Neural crest cell (in vitro differentiated cells): ENCODE results near the gene CMTM8. TPM values are rescaled to one million over a fixed set of nuclear protein-coding genes. Genes with fewer than 3 reads are reported as not detected.
A peak's percentile ranks its signal among the peaks of the same experiment; 100 is the strongest.

Experiments used
- DNase-seq: peaks from one replicate; pipeline ENCODE4 v3.0.0; 2021; ENCODE audit warnings: low read depth, mixed read lengths, low spot score
- H3K27ac Mint-ChIP-seq: one replicate; pipeline ENCODE4 v1.8.0; 2021; ENCODE audit warnings: mild to moderate bottlenecking, mixed read lengths; ENCODE audit not compliant: unreplicated experiment
- H3K27me3 Mint-ChIP-seq: 2 replicates; pipeline ENCODE4 v1.8.0; 2021; ENCODE audit warnings: low read depth, mild to moderate bottlenecking, mixed read lengths
- H3K36me3 Mint-ChIP-seq: 2 replicates; pipeline ENCODE4 v1.8.0; 2021; ENCODE audit warnings: low read depth, mild to moderate bottlenecking, mixed read lengths
- H3K4me1 Mint-ChIP-seq: 2 replicates; pipeline ENCODE4 v1.8.0; 2021; ENCODE audit warnings: mixed read lengths
- H3K4me3 Mint-ChIP-seq: one replicate; pipeline ENCODE4 v1.8.0; 2021; ENCODE audit warnings: mild to moderate bottlenecking, mixed read lengths
- H3K9me3 Mint-ChIP-seq: 2 replicates; pipeline ENCODE4 v1.8.0; 2021; ENCODE audit warnings: mixed read lengths
- CTCF ChIP-seq: fragments of 200-600 bp; sonication (generic); conservative IDR thresholded peaks from 2 replicates; pipeline ENCODE4 v1.5.0; 2021; ENCODE audit warnings: antibody characterized with exemption, mild to moderate bottlenecking
- total RNA-seq: library from RNA; stranded (reverse); gene quantifications from 2 replicates; pipeline ENCODE4 v1.2.1, GENCODE V29; 2021

CMTM8 gene
- total RNA-seq, 1 donor from 2014 or later = 4.4 TPM

- Mint-ChIP-seq H3K27ac (no peak overlapping the region), H3K4me1 (peaks cover 43% of the 10 kb centered on the region), H3K9me3 (no peaks in the 10 kb centered on the region), H3K36me3 (no peaks in the 10 kb centered on the region), H3K4me3 (no peak overlapping the region), H3K27me3 (no peaks in the 10 kb centered on the region)
- no peak for TF ChIP-seq CTCF
- no peak for DNase-seq
Observed at GRCh38 chr3:32316976-32317375, 78.5 kb downstream of the CMTM8 start.

GRCh38 chr3:32319607-32320006, 81.1 kb downstream of the CMTM8 start:
- Mint-ChIP-seq H3K36me3 (no peaks in the 10 kb centered on the region), H3K27me3 (no peaks in the 10 kb centered on the region), H3K27ac (no peak overlapping the region), H3K9me3 (no peaks in the 10 kb centered on the region), H3K4me3 (no peak overlapping the region), H3K4me1 (peaks cover 56% of the 10 kb centered on the region)
- no peak for TF ChIP-seq CTCF
- DNase-seq = no peak

- Mint-ChIP-seq H3K9me3 (no peaks in the 10 kb centered on the region), H3K4me3 (no peak overlapping the region), H3K36me3 (no peaks in the 10 kb centered on the region), H3K27me3 (no peaks in the 10 kb centered on the region), H3K27ac (no peak overlapping the region), H3K4me1 (peaks cover 61% of the 10 kb centered on the region)
- no peak for TF ChIP-seq CTCF
- DNase-seq = no peak
Observed at GRCh38 chr3:32320080-32320479, 81.6 kb downstream of the CMTM8 start.

- H3K4me1 Mint-ChIP-seq = peaks cover 71% of the 10 kb centered on the region
- H3K27me3 Mint-ChIP-seq = no peaks in the 10 kb centered on the region
- DNase-seq = no peak
- H3K36me3 Mint-ChIP-seq = no peaks in the 10 kb centered on the region
- TF ChIP-seq CTCF = no peak
- H3K4me3 Mint-ChIP-seq = no peak overlapping the region
- peak overlapping the region; percentile 3 for H3K27ac Mint-ChIP-seq
- H3K9me3 Mint-ChIP-seq = no peaks in the 10 kb centered on the region
Observed at GRCh38 chr3:32321095-32321790, 82.8 kb downstream of the CMTM8 start.

- Mint-ChIP-seq H3K36me3 (no peaks in the 10 kb centered on the region), H3K27ac (no peak overlapping the region), H3K4me1 (peaks cover 69% of the 10 kb centered on the region), H3K4me3 (no peak overlapping the region), H3K9me3 (no peaks in the 10 kb centered on the region), H3K27me3 (no peaks in the 10 kb centered on the region)
- TF ChIP-seq CTCF = no peak
- no peak for DNase-seq
Observed at GRCh38 chr3:32322311-32322710, 83.8 kb downstream of the CMTM8 start.
